GM21526 (cell line): ENCODE results near the gene SLC38A1.
A peak's percentile ranks its signal among the peaks of the same experiment; 100 is the strongest.

ENCODE experiments used
- ATAC-seq: cut with Tn5 transposase; IDR thresholded peaks from one replicate; pipeline ENCODE4 v1.9.1; 2021; ENCODE audit warnings: moderate library complexity; ENCODE audit not compliant: unreplicated experiment, low FRiP score

Gene SLC38A1

GRCh38 chr12:46234000-46234399 is 34.8 kb downstream of the SLC38A1 start:
- no peak for ATAC-seq

- ATAC-seq = no peak
Observed at GRCh38 chr12:46233423-46233822, 35.4 kb downstream of the SLC38A1 start.

- no peak for ATAC-seq
Observed at GRCh38 chr12:46230983-46231382, 37.9 kb downstream of the SLC38A1 start.

- ATAC-seq = no peak
Observed at GRCh38 chr12:46230306-46230705, 38.5 kb downstream of the SLC38A1 start.

- no peak for ATAC-seq
Observed at GRCh38 chr12:46227616-46228015, 41.2 kb downstream of the SLC38A1 start.

- ATAC-seq = no peak
Observed at GRCh38 chr12:46224386-46224785, 44.5 kb downstream of the SLC38A1 start.

GRCh38 chr12:46223047-46223446 is 45.8 kb downstream of the SLC38A1 start:
- no peak for ATAC-seq

GRCh38 chr12:46222636-46223035 is 46.2 kb downstream of the SLC38A1 start:
- ATAC-seq = no peak

GRCh38 chr12:46221255-46222128 is 47.4 kb downstream of the SLC38A1 start:
- ATAC-seq = no peak

- ATAC-seq = no peak
Observed at GRCh38 chr12:46219877-46220655, 48.8 kb downstream of the SLC38A1 start.

- ATAC-seq = no peak
Observed at GRCh38 chr12:46219132-46219876, 49.5 kb downstream of the SLC38A1 start.

GRCh38 chr12:46218322-46219095 is 50.3 kb downstream of the SLC38A1 start:
- ATAC-seq = no peak

- ATAC-seq = peak; percentile 73
Observed at GRCh38 chr12:46217541-46218321, 51.1 kb downstream of the SLC38A1 start.

- peak; percentile 46 for ATAC-seq
Observed at GRCh38 chr12:46214668-46215436, 54.0 kb downstream of the SLC38A1 start.

- no peak for ATAC-seq
Observed at GRCh38 chr12:46212108-46212982, 56.5 kb downstream of the SLC38A1 start.

GRCh38 chr12:46210873-46211439 is 57.9 kb downstream of the SLC38A1 start:
- ATAC-seq = no peak
